ENCODE measurements around the gene RASEF. TPM values are rescaled to one million over a fixed set of nuclear protein-coding genes. Genes with fewer than 3 reads are reported as not detected.

RASEF gene
- total RNA-seq, 4 donors from 2014 or later = 0.16 to 0.82 (median 0.41) TPM; not detected in 1

GRCh38 chr9:83061990-83062650, 822 bp downstream of the RASEF start:
- TF ChIP-seq POLR2A (IDR thresholded peaks at IDR 0.05) (no peak), CTCF (IDR thresholded peaks at IDR 0.05 in 4 of 5, conservative IDR thresholded peaks at IDR 0.05 in 1 of 5) (no peak)
- ATAC-seq (no peak), DNase-seq (no peak)
- no peaks in the 10 kb centered on the region for H3K36me3 ChIP-seq
- intact Hi-C loops (cut with DNase I; ENCODE audit: low total_unique reads) (no loop called here), in situ Hi-C loops (cut with MboI; ENCODE audit: low sequenced_read_pairs in 4 of 4) (no loop called here)
- H3K4me3 ChIP-seq = peak overlapping the region; percentile 14 to 43 (median 34)
- H3K27me3 ChIP-seq = peaks cover 43 to 64% (median 58%) of the 10 kb centered on the region in 3 donors
- H3K4me1 ChIP-seq = peaks cover 0 to 8% of the 10 kb centered on the region in 2 donors
- no peak overlapping the region for H3K27ac ChIP-seq
- no peaks in the 10 kb centered on the region for H3K9me3 ChIP-seq

GRCh38 chr9:83061036-83061435, 1.9 kb downstream of the RASEF start:
- Histone ChIP-seq H3K4me1 (peaks cover 0 to 8% of the 10 kb centered on the region in 2 donors), H3K27ac (no peak overlapping the region), H3K4me3 (no peak overlapping the region), H3K27me3 (peaks cover 43 to 64% (median 51%) of the 10 kb centered on the region in 3 donors), H3K36me3 (no peaks in the 10 kb centered on the region), H3K9me3 (no peaks in the 10 kb centered on the region)
- DNase-seq = no peak
- no peak for TF ChIP-seq POLR2A (IDR thresholded peaks at IDR 0.05)
- no peak for ATAC-seq
- intact Hi-C loops (cut with DNase I; ENCODE audit: low total_unique reads) = no loop called here
- in situ Hi-C loops (cut with MboI; ENCODE audit: low sequenced_read_pairs in 4 of 4) = no loop called here

GRCh38 chr9:83060556-83060955, 2.4 kb downstream of the RASEF start:
- no peak for TF ChIP-seq CTCF (IDR thresholded peaks at IDR 0.05 in 4 of 5, conservative IDR thresholded peaks at IDR 0.05 in 1 of 5)
- TF ChIP-seq POLR2A (IDR thresholded peaks at IDR 0.05) = no peak
- peaks cover 43 to 63% (median 49%) of the 10 kb centered on the region in 3 donors for H3K27me3 ChIP-seq
- DNase-seq (no peak), ATAC-seq (no peak)
- in situ Hi-C loops (cut with MboI; ENCODE audit: low sequenced_read_pairs in 4 of 4) = no loop called here
- H3K4me3 ChIP-seq = no peak overlapping the region
- intact Hi-C loops (cut with DNase I; ENCODE audit: low total_unique reads) = no loop called here
- no peaks in the 10 kb centered on the region for H3K9me3 ChIP-seq
- no peak overlapping the region for H3K27ac ChIP-seq
- peaks cover 0 to 8% of the 10 kb centered on the region in 2 donors for H3K4me1 ChIP-seq
- H3K36me3 ChIP-seq = no peaks in the 10 kb centered on the region

GRCh38 chr9:83059417-83059816, 3.5 kb downstream of the RASEF start:
- ATAC-seq (no peak), DNase-seq (no peak)
- TF ChIP-seq CTCF (IDR thresholded peaks at IDR 0.05 in 4 of 5, conservative IDR thresholded peaks at IDR 0.05 in 1 of 5) = no peak
- no peak for TF ChIP-seq POLR2A (IDR thresholded peaks at IDR 0.05)
- Histone ChIP-seq H3K27ac (no peak overlapping the region), H3K4me3 (no peak overlapping the region), H3K9me3 (no peaks in the 10 kb centered on the region), H3K27me3 (peaks cover 37 to 51% (median 40%) of the 10 kb centered on the region in 3 donors), H3K36me3 (no peaks in the 10 kb centered on the region), H3K4me1 (peaks cover 0 to 8% of the 10 kb centered on the region in 2 donors)
- intact Hi-C loops (cut with DNase I; ENCODE audit: low total_unique reads) = no loop called here
- in situ Hi-C loops (cut with MboI; ENCODE audit: low sequenced_read_pairs in 4 of 4) = no loop called here

GRCh38 chr9:83056911-83057310, 6.0 kb downstream of the RASEF start:
- intact Hi-C loops (cut with DNase I; ENCODE audit: low total_unique reads) (no loop called here), in situ Hi-C loops (cut with MboI; ENCODE audit: low sequenced_read_pairs in 4 of 4) (no loop called here)
- H3K4me3 ChIP-seq = no peak overlapping the region
- ATAC-seq = no peak
- H3K27ac ChIP-seq = no peak overlapping the region
- DNase-seq = no peak
- TF ChIP-seq CTCF (IDR thresholded peaks at IDR 0.05 in 4 of 5, conservative IDR thresholded peaks at IDR 0.05 in 1 of 5) (no peak), POLR2A (IDR thresholded peaks at IDR 0.05) (no peak)
- H3K27me3 ChIP-seq = peaks cover 17 to 28% (median 19%) of the 10 kb centered on the region in 3 donors
- no peaks in the 10 kb centered on the region for H3K9me3 ChIP-seq
- no peaks in the 10 kb centered on the region for H3K4me1 ChIP-seq
- no peaks in the 10 kb centered on the region for H3K36me3 ChIP-seq
